ENCODE results near the gene WFIKKN2.

The WFIKKN2 gene

DNA sequence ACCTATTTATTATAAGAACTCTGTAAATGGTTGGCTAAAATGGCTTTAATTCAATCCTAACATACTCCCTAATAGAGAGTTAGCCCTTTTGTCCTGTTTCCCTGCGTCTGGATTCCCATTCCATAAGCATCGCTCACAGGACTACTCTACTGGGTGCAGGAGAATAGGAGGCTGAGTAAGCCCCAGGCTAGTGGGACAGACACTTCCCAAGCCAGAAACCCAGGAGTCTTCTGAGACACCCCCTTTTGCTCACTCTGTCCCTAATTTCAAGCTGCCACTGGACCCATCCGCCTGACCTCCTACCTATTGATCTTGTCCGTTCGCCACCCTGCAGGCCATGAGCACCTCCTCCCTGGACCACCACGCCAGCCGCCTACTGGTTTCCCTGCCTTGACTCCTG, 47.5 kb downstream of the WFIKKN2 start:
- no peak for DNase-seq

DNA sequence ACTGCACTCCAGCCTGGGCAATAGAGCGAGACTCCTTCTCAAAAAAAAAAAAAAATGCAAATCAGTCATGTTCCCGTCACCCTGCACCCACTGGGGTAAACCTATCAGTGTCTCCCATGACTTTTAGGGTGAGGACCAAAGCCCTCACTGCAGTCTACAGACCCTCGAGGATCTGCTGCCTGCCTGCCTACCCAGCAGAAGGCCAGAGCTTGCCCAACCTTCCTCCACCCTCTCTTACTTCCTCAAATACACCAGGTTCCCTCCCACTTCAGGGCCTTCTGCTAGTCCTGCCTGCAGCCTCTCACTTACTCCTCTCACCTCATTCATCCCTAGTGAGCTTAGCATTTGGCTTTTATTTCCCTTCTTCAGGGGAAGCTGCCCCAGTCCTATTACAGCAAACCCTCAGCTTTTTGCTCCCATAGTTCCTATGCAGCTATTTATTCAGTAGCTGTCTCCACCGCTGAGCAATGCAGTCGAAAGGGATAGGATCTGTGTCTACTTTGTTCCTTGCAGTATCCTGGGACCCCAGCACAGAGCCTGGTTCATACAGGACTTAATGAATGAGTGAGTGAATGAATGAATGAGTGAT, 48.6 kb downstream of the WFIKKN2 start:
- no peak for DNase-seq

DNA sequence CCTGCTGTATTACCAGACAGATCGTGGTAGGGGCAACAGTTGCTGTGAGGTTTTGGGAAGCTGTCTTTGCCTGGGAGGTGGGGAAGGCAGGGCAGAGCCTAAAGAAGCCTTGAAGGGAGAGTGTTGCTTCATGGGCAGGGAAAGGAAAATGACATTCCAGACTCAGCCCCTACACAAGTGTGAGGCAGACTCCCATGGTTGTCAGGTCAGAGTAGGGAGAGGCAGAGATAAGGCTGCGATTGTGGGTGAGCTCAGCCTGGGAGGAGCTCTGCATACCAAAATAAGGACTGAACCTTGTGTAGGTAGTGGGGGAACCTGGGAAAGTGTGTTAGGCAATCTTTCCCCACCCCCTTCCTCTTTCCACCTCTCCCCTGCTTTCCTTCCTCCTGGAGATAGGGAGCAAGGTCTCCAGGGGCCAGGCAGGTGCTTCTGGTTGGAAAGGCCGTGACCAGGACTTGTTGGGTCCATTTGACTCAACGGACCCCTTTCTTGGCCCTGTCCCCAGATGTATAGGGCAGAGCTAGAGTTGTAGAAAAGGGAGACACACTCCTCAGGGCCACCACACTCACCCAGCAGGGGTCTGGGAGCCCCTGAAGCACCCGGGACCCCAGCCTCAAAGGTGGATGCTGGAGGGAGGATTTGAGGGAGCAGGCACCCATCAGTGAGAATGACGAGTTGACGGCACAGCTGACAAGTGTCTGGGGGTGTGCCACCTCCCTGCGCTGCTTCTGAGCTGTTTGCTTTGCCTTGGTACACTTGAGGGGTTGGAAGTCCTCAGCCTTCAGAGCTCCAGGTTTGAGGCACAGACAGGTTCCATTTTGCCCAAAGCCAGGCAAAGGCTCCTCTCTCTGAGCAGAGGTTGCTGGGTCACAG, 49.3 kb downstream of the WFIKKN2 start:
- no peak for DNase-seq

DNA sequence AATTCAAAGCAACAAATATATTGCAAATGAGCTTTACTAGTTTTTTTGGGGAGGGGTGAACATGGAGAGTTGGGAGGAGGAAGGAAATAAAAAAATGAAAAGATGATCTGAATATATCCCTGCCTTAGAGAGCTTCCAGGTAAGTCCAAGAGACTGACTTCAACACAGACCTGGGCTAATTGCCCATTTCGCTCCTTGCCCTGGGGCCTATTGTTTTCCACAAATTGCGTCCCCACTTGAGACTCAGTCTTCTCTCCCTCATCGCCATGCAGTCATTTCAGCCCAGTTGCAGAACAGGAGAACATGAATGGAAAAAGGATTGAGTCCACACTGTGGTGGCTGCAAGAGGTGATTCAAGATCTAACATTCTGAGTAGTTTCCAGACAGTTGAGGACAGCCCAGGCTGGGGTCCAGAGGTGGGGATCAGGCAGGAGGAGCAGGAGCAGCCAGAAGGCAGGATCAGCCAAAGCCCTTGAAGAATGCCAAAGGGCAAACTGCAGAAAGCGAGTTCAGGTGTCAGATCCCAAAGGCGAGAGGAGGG, 52.4 kb downstream of the WFIKKN2 start:
- DNase-seq, result no peak

DNA sequence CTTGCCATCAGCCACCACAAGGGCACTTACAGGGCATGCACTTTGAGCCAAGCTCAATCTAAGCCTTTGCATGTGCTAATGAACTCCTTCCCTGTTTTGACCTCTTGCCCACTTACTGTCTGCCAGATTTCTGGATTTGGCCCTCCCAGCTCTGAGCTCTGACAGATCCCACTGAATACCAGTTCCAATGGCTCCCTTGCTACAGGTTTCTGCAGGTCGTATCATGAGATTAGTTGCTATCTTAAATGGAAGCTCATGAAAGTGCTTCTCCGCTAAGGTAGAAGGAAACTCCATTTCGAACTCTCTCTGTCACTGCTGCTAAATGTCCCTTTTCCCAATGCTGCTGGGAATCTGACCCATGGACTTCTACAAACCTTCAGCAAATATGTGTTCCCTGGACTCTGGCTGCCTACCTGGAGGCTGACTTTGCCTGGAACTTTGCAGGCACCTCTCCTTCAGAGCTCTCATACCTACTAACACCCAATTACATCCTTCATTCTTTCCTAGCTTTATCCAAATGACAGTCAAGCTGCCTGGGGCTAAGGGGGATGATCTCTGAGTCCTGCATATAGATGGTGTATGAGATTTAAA, 54.2 kb downstream of the WFIKKN2 start:
- DNase-seq, result no peak

DNA sequence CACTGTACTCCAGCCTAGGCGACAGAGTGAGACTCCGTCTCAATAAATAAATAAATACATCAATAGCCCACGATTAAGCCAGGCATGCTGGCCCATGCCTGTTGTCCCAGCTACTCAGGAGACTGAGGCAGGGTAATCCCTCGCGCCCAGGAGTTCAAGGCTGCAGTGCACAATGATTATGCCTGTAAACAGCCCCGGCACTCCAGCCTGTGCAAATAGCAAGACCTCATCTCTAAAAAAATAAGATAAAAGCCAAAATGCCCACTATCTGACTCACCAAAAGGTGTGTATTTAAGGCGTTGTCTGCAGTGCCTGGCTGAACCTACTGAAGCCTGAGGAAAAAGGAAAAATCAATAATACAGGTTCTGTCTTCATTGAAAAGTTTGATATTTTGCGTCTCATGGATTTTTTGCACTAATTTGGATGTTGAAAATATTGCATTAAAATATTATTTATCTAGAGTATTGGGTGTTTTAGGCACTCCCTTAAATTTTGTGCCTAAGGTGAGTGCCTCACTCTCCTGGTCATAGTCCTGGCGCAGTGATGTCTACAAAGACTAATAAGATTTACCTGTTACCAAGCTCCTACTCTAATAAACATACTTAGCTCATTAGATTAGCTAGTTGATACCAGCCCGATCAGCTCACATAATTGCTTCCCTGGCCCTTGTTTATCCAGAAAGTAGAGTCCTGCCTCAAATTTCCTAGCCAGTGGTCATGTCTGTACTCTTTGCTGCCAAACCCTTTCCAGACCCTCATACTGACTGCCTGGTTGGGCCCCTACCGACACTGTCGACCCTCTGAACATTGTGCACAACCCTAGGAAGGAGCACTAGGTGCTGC, 55.5 kb downstream of the WFIKKN2 start:
- no peak for DNase-seq

DNA sequence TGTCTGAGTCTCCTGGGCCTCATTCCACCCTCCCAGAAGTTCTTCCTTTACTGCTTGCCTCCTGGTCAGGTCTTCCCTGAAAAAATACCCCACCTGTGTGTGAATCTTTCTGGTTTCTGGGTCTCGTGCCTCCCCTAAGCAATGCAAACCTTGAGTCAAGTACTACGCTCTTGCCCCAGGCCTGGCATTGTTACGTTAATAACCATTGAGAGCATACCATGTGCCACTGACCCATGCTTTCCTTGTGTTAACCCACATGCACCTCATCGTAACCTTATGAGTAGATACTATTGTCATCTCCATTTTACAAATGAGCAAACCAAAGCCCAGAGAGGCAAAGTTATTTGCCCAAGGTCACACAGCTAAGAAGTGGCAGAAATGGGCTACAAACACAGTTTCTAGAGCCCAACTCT, 56.2 kb downstream of the WFIKKN2 start:
- no peak for DNase-seq

All from stimulated activated CD4-positive, alpha-beta T cell treated with anti-CD3 and anti-CD28 coated beads, Interleukin-4, amount 100 ng/mL, for 1 hour (primary cell).